Testis (tissue), 3 donors: ENCODE measurements around the gene EEIG2. TPM values are rescaled to one million over a fixed set of nuclear protein-coding genes. Genes with fewer than 3 reads are reported as not detected.
A peak's percentile ranks its signal among the peaks of the same experiment; 100 is the strongest.
"Not testable (repeated sequence)": the region's sequence is repeated elsewhere in the genome, so short reads cannot be mapped to it uniquely, and the experiment has no call there.

Experiments
- DNase-seq: peaks from one replicate; pipeline ENCODE4 v3.0.0-alpha.2; 2019
- H3K27ac ChIP-seq, 2 donors: fragments of 200-600 bp; sonication (generic); one replicate each; pipeline ENCODE4 v1.5.1; 2019
- H3K27me3 ChIP-seq: fragments of 200-600 bp; sonication (generic); one replicate; pipeline ENCODE4 v1.5.1; 2019
- H3K36me3 ChIP-seq: fragments of 200-600 bp; sonication (generic); one replicate; pipeline ENCODE4 v1.5.1; 2017; ENCODE audit warnings: low read depth; ENCODE audit errors: missing control alignments
- H3K4me1 ChIP-seq: fragments of 200-600 bp; sonication (generic); one replicate; pipeline ENCODE4 v1.5.1; 2019
- H3K4me3 ChIP-seq, 2 donors: fragments of 200-600 bp; sonication (generic); one replicate each; pipeline ENCODE4 v1.5.1; 2017 to 2019
- H3K9me3 ChIP-seq: fragments of 200-600 bp; sonication (generic); one replicate; pipeline ENCODE4 v1.5.1; 2017
- POLR2A ChIP-seq: fragments of 450-650 bp; IDR thresholded peaks from one replicate; pipeline ENCODE4 v1.6.1; 2017; ENCODE audit warnings: antibody characterized with exemption, mild to moderate bottlenecking, moderate library complexity
- WGBS, 2 donors: methylation state at CpG; one replicate each; pipeline ENCODE4 v1.1.5; 2018; 5-methylcytosine and 5-hydroxymethylcytosine counted together
- intact Hi-C: fragments of 100-400 bp; cut with DNase I; formaldehyde crosslinking; loops from one replicate; pipeline ENCODE4 v1.15.1; 2023; ENCODE audit warnings: low total_unique reads
- polyA plus RNA-seq: library from polyadenylated mRNA; stranded (reverse); fragments of 350-450 nt; fragmentation: Illumina TruSeq; extraction: RNeasy Lipid Tissue Mini Kit (QIAGEN cat#74804); gene quantifications from one replicate; pipeline ENCODE4 v1.2.3, GENCODE V29; 2014; ENCODE audit warnings: low read depth, low replicate concordance; ENCODE audit not compliant: insufficient read depth
- total RNA-seq, 2 donors: library from RNA; depleted of rRNA; stranded (reverse); fragments of >200 nt; gene quantifications; one replicate each; pipeline ENCODE4 v1.2.3, GENCODE V29; 2016
- TF ChIP-seq, protein P1 (sequence below), 3 experiments: fragments of 450-650 bp in 2 of 3; fragments of 200-600 bp in 1 of 3; sonication (generic) in 1 of 3; IDR thresholded peaks; one replicate each; pipeline ENCODE4 v1.5.1; 2016 to 2019; ENCODE audit warnings: antibody characterized with exemption in 3 of 3, mild to moderate bottlenecking in 2 of 3, moderate library complexity in 1 of 3

The EEIG2 gene
- total and polyA plus RNA-seq, 3 donors from 2014 or later: 11.6 to 20.6 (median 14.7) TPM

DNA sequence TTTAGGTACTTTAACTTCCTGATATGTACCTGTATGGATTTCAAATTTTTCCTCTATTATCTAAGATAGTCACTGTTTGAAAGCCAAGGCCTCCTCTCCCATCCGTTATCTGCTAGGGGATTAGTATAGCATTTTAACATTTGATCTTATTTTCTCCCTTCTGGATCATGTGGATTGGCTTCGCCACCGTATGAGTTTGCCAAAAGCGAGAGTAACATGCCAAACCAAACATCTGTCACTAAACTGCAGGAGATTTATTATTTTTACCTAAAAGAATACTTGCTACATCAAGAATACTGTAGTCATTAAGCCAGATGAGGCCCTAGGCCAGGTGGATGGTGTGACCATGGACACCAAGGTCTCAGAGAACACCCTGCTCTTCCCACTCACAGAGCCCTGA, 28.5 kb upstream of the EEIG2 start:
- DNase-seq: no peak
- Histone ChIP-seq H3K4me1 (peaks cover 3% of the 10 kb centered on the region), H3K4me3 (no peak overlapping the region), H3K27ac (peak overlapping the region in 1 of 2 donors; percentile 11), H3K27me3 (no peaks in the 10 kb centered on the region), H3K36me3 (no peaks in the 10 kb centered on the region), H3K9me3 (no peaks in the 10 kb centered on the region)
- TF ChIP-seq, protein P1, sequence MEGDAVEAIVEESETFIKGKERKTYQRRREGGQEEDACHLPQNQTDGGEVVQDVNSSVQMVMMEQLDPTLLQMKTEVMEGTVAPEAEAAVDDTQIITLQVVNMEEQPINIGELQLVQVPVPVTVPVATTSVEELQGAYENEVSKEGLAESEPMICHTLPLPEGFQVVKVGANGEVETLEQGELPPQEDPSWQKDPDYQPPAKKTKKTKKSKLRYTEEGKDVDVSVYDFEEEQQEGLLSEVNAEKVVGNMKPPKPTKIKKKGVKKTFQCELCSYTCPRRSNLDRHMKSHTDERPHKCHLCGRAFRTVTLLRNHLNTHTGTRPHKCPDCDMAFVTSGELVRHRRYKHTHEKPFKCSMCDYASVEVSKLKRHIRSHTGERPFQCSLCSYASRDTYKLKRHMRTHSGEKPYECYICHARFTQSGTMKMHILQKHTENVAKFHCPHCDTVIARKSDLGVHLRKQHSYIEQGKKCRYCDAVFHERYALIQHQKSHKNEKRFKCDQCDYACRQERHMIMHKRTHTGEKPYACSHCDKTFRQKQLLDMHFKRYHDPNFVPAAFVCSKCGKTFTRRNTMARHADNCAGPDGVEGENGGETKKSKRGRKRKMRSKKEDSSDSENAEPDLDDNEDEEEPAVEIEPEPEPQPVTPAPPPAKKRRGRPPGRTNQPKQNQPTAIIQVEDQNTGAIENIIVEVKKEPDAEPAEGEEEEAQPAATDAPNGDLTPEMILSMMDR (IDR thresholded peaks at IDR 0.05): no peak
- no peak for TF ChIP-seq POLR2A
- intact Hi-C loops: no loop called here
- WGBS, 2 donors: 61 to 70% methylated on average over 4 of the region's 4 CpGs

DNA sequence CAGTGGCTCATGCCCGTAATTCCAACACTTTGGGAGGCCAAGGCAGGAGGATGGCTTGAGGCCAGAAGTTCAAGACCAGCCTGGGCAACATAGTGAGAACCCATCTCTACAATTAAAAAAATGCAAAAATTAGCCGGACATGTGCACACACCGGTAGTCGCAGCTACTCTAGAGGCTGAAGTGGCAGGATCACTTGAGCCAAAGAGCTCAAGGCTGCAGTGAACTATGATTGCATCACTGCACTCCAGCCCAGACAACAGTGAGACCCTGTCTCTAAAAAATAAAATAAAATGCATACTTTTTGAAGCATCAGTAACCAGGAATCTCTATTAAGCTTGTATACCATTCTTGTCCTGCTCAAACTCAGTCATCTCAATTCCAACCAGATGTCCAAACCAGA, 27.2 kb upstream of the EEIG2 start:
- H3K4me1 ChIP-seq: peaks cover 3% of the 10 kb centered on the region
- no peak overlapping the region for H3K27ac ChIP-seq
- 46 to 61% methylated on average over 4 of the region's 4 CpGs for WGBS, 2 donors
- intact Hi-C loops: no loop called here
- no peaks in the 10 kb centered on the region for H3K27me3 ChIP-seq
- no peaks in the 10 kb centered on the region for H3K9me3 ChIP-seq
- DNase-seq: no peak
- no peak for TF ChIP-seq POLR2A
- TF ChIP-seq, protein P1 (IDR thresholded peaks at IDR 0.05): no peak
- no peaks in the 10 kb centered on the region for H3K36me3 ChIP-seq
- H3K4me3 ChIP-seq: no peak overlapping the region

DNA sequence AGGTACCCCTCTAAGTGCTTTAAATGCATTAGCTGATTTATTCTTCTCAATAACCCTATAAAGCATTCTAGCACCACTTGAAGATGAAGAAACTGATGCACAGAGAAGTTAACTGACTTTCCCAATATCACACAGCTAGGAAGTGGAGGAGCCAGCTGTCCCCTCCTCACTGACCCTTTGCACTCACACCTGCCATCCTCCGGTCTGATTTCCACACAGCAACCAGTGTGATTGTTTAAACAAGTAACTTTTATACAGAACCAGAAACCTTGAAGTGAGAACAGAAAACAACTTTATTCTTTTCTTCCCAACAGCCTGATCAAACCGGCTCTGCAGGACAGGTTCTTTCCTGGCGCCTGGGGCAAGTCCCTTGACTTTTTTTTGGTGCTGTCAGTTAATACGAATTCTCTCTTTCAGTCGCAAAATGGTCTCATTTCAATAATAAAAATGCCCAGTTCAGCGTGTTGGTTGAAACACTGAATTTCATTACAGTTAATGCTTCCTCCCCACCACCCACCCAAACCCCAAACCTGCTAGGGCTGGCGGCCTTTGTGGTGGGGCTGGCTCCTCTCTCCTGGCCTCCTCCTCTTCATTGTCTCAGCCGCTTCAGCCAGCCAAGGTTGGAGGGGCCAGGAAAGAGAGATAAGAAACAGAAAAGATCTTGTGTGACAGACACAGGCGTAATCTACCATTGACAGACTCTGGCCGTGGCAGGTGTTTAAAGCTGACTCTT, 26.4 kb upstream of the EEIG2 start:
- Histone ChIP-seq H3K27me3 (no peaks in the 10 kb centered on the region), H3K4me1 (peaks cover 3% of the 10 kb centered on the region), H3K36me3 (no peaks in the 10 kb centered on the region), H3K4me3 (no peak overlapping the region), H3K9me3 (no peaks in the 10 kb centered on the region), H3K27ac (no peak overlapping the region)
- intact Hi-C loops: no loop called here
- no peak for DNase-seq
- 42 to 55% methylated on average over 10 of the region's 10 CpGs for whole genome bisulfite sequencing, 2 donors
- TF ChIP-seq, protein P1 (IDR thresholded peaks at IDR 0.05): no peak
- TF ChIP-seq POLR2A: no peak

DNA sequence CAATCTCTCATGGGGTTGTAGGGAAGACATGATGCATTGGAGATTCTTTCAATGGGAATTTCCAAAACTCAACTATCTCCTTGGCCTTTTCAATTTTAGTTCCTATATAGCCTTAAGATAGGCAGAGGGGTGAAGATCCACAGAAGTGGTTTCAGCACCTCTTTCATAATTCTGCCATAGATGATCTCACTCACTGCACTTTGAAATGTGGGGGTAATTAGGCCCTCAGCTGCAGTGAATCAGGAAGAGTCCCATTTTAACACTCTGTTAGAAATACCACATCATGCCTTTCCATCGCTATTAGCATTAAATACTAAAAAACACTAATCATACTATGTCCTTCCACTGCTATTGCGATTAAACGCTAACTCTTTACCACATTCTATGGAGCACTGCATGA, 25.1 kb upstream of the EEIG2 start:
- no peaks in the 10 kb centered on the region for H3K9me3 ChIP-seq
- peaks cover 3% of the 10 kb centered on the region for H3K4me1 ChIP-seq
- intact Hi-C loops: no loop called here
- no peak overlapping the region for H3K4me3 ChIP-seq
- H3K36me3 ChIP-seq: no peaks in the 10 kb centered on the region
- WGBS, 2 donors: 93 to 94% methylated on average over 3 of the region's 3 CpGs
- no peak overlapping the region for H3K27ac ChIP-seq
- H3K27me3 ChIP-seq: no peaks in the 10 kb centered on the region
- TF ChIP-seq POLR2A: no peak
- TF ChIP-seq, protein P1 (IDR thresholded peaks at IDR 0.05): no peak
- DNase-seq: no peak

DNA sequence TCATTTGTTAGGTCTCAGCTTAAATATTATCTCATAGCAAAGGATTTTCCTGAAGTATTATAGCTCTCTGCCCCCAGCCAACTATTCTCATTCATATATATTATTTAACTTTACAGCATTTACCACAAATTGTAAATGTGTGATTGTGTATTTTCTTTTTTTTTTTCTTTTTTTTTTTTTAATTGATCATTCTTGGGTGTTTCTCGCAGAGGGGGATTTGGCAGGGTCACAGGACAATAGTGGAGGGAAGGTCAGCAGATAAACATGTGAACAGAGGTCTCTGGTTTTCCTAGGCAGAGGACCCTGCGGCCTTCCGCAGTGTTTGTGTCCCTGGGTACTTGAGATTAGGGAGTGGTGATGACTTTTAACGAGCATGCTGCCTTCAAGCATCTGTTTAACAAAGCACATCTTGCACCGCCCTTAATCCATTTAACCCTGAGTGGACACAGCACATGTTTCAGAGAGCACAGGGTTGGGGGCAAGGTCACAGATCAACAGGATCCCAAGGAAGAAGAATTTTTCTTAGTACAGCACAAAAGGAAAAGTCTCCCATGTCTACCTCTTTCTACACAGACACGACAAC, 24.5 kb upstream of the EEIG2 start:
- H3K27me3 ChIP-seq, H3K4me1 ChIP-seq, H3K27ac ChIP-seq, intact Hi-C loops, H3K9me3 ChIP-seq, DNase-seq, H3K4me3 ChIP-seq, H3K36me3 ChIP-seq: not testable (repeated sequence)
- 49 to 55% methylated on average over 3 to 6 of the region's 6 CpGs for WGBS, 2 donors

DNA sequence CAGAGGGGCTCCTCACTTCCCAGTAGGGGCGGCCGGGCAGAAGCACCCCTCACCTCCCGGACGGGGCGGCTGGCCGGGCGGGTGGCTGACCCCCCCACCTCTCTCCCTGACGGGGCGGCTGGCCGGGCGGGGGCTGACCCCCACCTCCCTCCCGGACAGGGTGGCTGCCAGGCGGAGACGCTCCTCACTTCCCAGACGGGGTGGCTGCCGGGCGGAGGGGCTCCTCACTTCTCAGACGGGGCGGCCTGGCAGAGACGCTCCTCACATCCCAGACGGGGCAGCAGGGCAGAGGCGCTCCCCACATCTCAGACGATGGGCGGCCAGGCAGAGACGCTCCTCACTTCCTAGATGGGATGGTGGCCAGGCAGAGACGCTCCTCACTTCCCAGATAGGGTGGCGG, 23.9 kb upstream of the EEIG2 start:
- H3K9me3 ChIP-seq, H3K27ac ChIP-seq, H3K4me3 ChIP-seq, DNase-seq, H3K36me3 ChIP-seq, H3K4me1 ChIP-seq, intact Hi-C loops, H3K27me3 ChIP-seq: not testable (repeated sequence)
- 82 to 100% methylated on average over 2 to 27 of the region's 27 CpGs for WGBS, 2 donors

DNA sequence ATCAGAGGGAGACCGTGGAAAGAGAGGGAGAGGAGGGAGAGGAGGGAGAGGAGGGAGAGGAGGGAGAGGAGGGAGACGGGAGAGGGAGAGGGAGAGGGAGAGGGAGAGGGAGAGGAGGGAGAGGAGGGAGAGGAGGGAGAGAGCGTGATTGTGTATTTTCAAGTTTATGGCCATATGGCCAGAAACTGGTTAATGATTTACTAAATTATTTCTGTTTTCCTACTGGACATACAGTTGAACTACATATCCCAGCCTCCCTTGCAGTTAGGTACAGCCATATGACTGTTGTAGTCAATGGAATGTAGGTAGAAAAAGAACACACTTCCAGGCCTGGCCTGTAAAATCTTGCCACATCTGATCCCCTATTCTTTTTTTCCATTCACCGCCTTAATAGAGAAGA, 23.1 kb upstream of the EEIG2 start:
- H3K36me3 ChIP-seq, H3K27me3 ChIP-seq, DNase-seq, H3K4me3 ChIP-seq, H3K27ac ChIP-seq, H3K4me1 ChIP-seq, H3K9me3 ChIP-seq, intact Hi-C loops: not testable (repeated sequence)
- 63 to 70% methylated on average over 4 of the region's 4 CpGs for WGBS, 2 donors
